Measurements from ENCODE around the gene CLASP1.
A peak's percentile ranks its signal among the peaks of the same experiment; 100 is the strongest.

CLASP1 gene

DNA sequence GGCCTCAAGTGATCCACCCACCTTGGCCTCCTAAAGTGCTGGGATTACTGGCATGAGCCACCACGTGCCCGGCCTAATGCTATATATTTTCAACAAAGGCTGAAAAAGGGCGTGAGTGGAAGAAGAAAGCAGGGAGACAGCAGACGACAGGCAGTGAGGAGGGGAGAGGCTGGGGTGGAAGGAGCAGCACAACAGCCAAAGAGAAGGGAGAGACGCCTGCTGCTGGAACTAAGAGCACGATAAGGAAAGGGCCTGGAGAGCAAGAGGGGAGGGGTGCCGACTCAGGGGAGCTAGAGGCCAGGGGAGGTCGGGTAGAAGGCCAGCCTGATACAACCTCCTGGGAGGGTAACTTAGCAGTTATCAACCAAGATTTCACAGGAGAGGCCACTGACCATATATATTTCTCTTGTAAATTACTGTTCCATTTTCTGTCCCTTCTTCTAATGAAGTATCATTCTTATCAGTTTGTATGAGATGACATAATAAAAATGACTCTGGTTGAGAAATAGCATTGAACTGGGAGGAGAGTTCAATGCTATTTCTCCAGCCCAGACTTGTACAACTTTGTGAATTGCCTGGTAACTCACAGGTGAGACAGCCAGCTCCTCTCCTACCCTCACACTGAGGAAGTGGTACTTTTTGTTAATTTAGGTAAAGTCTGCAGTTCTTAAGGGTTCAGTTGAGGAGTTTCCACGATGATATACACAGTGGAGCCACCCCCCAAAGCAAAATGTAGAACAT is 124.4 kb downstream of the CLASP1 start:
- Histone ChIP-seq H3K4me3 (ENCODE audit: low read depth, low read length) (no peak overlapping the region), H3K27ac (no peak overlapping the region), H3K27me3 (ENCODE audit: insufficient read depth, low read depth, severe bottlenecking) (no peaks in the 10 kb centered on the region), H3K36me3 (peaks cover 39% of the 10 kb centered on the region), H3K9me3 (ENCODE audit: severe bottlenecking) (no peaks in the 10 kb centered on the region)
- no peak for DNase-seq
- TF ChIP-seq, protein P1, sequence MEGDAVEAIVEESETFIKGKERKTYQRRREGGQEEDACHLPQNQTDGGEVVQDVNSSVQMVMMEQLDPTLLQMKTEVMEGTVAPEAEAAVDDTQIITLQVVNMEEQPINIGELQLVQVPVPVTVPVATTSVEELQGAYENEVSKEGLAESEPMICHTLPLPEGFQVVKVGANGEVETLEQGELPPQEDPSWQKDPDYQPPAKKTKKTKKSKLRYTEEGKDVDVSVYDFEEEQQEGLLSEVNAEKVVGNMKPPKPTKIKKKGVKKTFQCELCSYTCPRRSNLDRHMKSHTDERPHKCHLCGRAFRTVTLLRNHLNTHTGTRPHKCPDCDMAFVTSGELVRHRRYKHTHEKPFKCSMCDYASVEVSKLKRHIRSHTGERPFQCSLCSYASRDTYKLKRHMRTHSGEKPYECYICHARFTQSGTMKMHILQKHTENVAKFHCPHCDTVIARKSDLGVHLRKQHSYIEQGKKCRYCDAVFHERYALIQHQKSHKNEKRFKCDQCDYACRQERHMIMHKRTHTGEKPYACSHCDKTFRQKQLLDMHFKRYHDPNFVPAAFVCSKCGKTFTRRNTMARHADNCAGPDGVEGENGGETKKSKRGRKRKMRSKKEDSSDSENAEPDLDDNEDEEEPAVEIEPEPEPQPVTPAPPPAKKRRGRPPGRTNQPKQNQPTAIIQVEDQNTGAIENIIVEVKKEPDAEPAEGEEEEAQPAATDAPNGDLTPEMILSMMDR (IDR thresholded peaks at IDR 0.05; ENCODE audit: low read depth, low read length) = no peak

DNA sequence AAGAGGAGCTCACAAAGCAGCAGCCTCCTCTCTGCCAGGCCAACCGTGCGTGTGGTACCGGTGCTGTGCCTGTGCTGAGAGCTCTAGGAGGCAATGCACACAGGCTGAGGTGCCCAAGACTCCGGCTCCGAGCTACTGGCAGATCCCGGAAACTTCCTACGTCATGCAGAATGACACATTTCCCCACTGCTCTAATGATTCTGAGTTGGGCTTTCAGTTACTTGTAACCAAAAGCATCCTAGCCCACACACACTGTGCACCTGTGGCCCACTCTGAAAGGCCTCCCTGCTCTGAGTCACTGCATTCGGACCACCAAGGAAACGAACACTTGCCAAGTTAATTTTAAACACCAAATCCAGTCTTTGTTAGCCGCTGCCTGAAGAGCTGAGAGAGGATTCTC is 127.9 kb downstream of the CLASP1 start:
- H3K27ac ChIP-seq = no peak overlapping the region
- no peak overlapping the region for H3K4me3 ChIP-seq (ENCODE audit: low read depth, low read length)
- H3K36me3 ChIP-seq = peaks cover 33% of the 10 kb centered on the region

DNA sequence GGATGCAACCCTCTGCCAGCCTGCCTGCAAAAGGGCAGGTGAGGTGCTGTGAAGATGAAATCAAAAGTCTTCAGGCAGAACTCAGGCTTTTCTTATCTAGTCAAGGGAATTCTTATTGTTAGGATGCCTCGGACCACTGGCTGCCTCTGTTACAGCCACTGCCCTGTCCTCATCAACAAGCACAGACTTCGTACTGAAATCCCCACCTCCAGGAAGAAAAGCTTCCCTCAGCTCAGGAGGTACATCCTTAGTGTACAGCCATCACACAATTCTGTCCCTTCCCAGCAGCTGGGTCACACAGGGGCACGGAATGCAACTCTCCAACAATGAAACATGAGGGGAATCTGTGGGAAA is 128.6 kb downstream of the CLASP1 start:
- Histone ChIP-seq H3K9me3 (ENCODE audit: severe bottlenecking) (no peaks in the 10 kb centered on the region), H3K27ac (peak overlapping the region; percentile 17; the same call in 1 of the 2 replicates), H3K4me3 (ENCODE audit: low read depth, low read length) (no peak overlapping the region), H3K27me3 (ENCODE audit: insufficient read depth, low read depth, severe bottlenecking) (no peaks in the 10 kb centered on the region), H3K36me3 (peaks cover 29% of the 10 kb centered on the region)
- TF ChIP-seq, protein P1 (IDR thresholded peaks at IDR 0.05; ENCODE audit: low read depth, low read length) = no peak
- no peak for DNase-seq

More for the DNA sequence above, 127.9 kb downstream of the CLASP1 start:
- no peak for DNase-seq
- Histone ChIP-seq H3K9me3 (ENCODE audit: severe bottlenecking) (no peaks in the 10 kb centered on the region), H3K27me3 (ENCODE audit: insufficient read depth, low read depth, severe bottlenecking) (no peaks in the 10 kb centered on the region)
- TF ChIP-seq, protein P1 (IDR thresholded peaks at IDR 0.05; ENCODE audit: low read depth, low read length) = no peak

DNA sequence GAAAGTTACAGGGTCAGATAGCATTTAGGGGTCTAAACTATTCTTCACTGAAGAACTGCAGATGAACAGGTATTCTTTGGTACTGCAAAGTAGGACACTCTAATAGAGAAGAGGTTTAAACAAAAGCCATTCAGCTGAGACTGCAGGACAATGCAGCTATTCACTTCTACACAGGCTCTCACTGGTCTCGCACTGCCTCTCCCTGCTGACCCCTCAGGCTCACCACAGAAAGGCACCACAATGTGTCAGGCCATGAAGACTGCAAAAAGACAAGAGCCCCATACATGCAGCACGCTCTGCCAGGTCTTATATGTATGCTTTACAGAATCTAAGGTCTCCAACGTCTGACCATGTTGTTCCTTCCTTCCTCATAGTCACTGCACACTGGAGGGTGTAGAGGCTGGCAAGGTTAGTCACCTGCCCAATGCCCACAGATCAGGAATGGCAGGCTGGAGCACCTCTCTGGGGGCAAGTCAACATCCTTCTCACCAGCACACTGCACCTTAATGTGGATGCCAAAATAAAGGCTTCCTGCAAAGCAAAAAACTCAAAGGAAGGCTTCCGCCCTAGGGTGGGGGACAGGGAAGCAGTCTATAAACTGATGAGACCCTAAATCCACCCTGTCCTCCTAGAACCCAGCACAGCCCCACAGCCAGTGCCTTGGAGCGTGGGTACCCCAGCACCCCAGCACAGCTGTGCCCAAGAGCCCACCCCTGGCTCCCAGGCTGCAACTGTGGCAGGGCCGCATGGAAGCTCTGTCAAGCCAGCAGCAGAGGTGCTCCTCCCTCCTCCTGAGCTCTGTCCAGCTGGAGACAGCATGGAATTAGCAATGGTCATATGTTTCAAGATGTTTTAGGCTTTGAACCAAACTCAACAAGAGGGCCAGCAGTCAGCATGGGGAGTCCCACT is 129.3 kb downstream of the CLASP1 start:
- peaks cover 30% of the 10 kb centered on the region for H3K36me3 ChIP-seq
- DNase-seq = no peak
- no peak overlapping the region for H3K4me3 ChIP-seq (ENCODE audit: low read depth, low read length)
- peak overlapping the region; percentile 27 for H3K27ac ChIP-seq
- TF ChIP-seq, protein P1 (IDR thresholded peaks at IDR 0.05; ENCODE audit: low read depth, low read length) = no peak
- no peaks in the 10 kb centered on the region for H3K27me3 ChIP-seq (ENCODE audit: insufficient read depth, low read depth, severe bottlenecking)
- no peaks in the 10 kb centered on the region for H3K9me3 ChIP-seq (ENCODE audit: severe bottlenecking)

DNA sequence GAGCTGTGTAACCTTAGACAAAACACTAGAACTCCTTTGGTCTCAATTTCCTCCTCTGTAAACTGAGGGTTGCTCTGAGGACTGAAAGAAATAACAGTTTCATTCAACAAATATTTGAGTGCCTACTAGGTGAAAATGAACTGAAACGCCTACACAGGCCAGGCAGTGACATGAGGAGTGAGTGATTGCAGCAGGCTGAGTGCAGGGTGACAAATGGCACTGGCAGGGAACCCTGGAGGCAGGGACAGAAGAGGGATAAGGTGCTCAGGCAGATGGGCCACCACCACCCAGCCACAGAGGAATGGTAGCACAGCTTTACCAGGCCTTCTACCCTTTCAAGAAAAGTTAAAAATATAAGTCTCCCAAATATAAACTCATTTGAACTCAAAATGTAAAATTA is 130.1 kb downstream of the CLASP1 start:
- no peaks in the 10 kb centered on the region for H3K9me3 ChIP-seq (ENCODE audit: severe bottlenecking)
- H3K27ac ChIP-seq = peak overlapping the region; percentile 27
- DNase-seq = peak; percentile 49
- TF ChIP-seq, protein P1 (IDR thresholded peaks at IDR 0.05; ENCODE audit: low read depth, low read length) = no peak
- H3K27me3 ChIP-seq (ENCODE audit: insufficient read depth, low read depth, severe bottlenecking) = no peaks in the 10 kb centered on the region
- H3K36me3 ChIP-seq = peaks cover 31% of the 10 kb centered on the region
- H3K4me3 ChIP-seq (ENCODE audit: low read depth, low read length) = no peak overlapping the region

All from WERI-Rb-1 (cell line).